ENCODE measurements around the gene UQCR11.

UQCR11 gene

DNA sequence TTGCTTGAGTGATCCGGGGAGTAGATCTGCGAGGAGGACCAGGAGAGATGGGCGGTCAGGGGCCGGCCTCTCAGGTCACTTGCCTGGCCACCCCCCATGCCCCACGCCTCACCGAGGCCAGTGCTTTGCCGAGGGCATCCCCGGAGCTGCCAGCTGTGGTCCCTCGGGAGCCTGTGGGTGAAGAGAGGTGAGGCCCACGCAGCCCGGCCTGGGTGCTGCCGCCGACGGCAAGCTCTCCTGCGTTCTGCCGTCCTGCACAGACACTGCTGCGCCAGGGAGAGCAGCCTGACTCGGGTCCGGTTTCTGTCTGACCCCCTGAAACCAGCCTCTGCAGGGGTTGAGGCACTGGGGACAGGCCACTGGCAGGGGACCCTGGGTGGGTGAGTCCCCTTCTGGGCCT is 15.8 kb upstream of the UQCR11 start:
- no peak overlapping the region for H3K27ac ChIP-seq
- no peak for DNase-seq (ENCODE audit: low spot score)
- TF ChIP-seq CTCF (IDR thresholded peaks at IDR 0.05) = no peak
- H3K4me3 ChIP-seq = no peak overlapping the region

DNA sequence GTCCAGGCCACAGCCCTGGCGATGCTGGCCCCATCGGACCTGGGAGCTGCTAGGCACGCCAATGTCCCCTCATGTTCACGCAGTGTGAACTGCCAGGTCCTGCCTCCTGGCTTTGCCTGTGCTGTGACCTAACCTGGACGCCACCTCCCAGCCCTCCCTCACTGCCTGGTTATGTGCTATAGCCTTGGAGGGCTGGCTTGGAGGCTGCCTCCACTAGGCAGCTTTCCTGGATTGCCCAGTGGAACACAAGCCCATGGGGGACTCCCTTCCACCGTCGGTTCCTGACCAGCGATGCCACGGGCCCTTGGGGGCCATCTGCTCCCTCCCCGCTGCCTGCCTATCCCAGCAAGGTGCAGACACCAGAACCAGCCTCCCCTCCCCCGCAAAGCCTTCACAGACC is 15.2 kb upstream of the UQCR11 start:
- Histone ChIP-seq H3K4me3 (no peak overlapping the region), H3K27ac (no peak overlapping the region)
- no peak for DNase-seq (ENCODE audit: low spot score)
- TF ChIP-seq CTCF (IDR thresholded peaks at IDR 0.05) = no peak

DNA sequence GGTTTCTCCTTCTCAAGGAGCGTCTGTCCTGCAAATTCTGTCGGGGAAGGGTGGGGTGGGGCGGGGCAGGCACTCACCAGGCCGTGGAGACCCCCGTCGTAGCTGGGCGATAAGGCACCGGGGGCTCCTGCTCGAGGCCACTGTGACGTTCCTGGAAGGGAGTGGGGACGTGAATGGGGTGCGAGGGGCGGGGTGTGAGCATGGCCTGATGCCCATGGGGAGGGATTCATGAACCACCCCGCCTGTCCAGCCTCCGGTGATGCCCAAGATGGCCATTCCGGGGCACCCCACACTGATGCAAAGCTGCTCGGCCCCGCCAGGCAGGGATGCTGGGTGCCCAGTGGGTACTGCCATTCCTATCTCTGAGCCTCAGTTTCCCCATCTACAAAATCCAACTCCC is 14.4 kb upstream of the UQCR11 start:
- H3K27ac ChIP-seq = no peak overlapping the region
- DNase-seq (ENCODE audit: low spot score) = no peak
- no peak overlapping the region for H3K4me3 ChIP-seq
- no peak for TF ChIP-seq CTCF (IDR thresholded peaks at IDR 0.05)

DNA sequence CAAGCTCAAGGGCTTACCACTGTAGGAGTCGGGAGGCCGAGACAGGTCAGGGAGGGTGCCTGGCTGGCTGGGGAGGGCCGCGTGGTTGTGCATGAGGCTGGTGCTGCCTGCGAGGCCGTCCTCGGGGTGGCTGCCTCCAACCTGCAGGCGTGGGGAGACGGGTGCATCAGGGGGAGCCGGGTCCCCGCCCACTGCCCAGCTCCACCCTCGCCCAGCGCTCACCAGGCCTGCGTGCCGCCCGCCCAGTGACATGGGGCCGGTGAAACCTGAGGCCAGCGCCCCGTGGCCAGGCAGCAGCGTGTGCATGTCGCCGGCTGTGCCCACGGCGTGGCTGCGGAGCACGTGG is 13.8 kb upstream of the UQCR11 start:
- no peak for DNase-seq (ENCODE audit: low spot score)
- TF ChIP-seq CTCF (IDR thresholded peaks at IDR 0.05) = no peak
- no peak overlapping the region for H3K27ac ChIP-seq
- H3K4me3 ChIP-seq = no peak overlapping the region

- H3K4me3 ChIP-seq = no peak overlapping the region
Measured at GRCh38 chr19:1618157-1619093, 13.2 kb upstream of the UQCR11 start.

GRCh38 chr19:1616875-1617274 is 11.6 kb upstream of the UQCR11 start:
- H3K27ac ChIP-seq = no peak overlapping the region
- H3K4me3 ChIP-seq = no peak overlapping the region

More at GRCh38 chr19:1618157-1619093, 13.2 kb upstream of the UQCR11 start:
- H3K27ac ChIP-seq = no peak overlapping the region
- no peak for DNase-seq (ENCODE audit: low spot score)
- no peak for TF ChIP-seq CTCF (IDR thresholded peaks at IDR 0.05)

More at GRCh38 chr19:1616875-1617274, 11.6 kb upstream of the UQCR11 start:
- no peak for DNase-seq (ENCODE audit: low spot score)
- no peak for TF ChIP-seq CTCF (IDR thresholded peaks at IDR 0.05)
